GM21786 (cell line): Measurements from ENCODE around the gene MARCKSL1.
"Not testable (repeated sequence)": the region's sequence is repeated elsewhere in the genome, so short reads cannot be mapped to it uniquely, and the experiment has no call there.

ENCODE experiments used
- ATAC-seq: cut with Tn5 transposase; IDR thresholded peaks from one replicate; pipeline ENCODE4 v1.9.1; 2021; ENCODE audit not compliant: unreplicated experiment

The MARCKSL1 gene

DNA sequence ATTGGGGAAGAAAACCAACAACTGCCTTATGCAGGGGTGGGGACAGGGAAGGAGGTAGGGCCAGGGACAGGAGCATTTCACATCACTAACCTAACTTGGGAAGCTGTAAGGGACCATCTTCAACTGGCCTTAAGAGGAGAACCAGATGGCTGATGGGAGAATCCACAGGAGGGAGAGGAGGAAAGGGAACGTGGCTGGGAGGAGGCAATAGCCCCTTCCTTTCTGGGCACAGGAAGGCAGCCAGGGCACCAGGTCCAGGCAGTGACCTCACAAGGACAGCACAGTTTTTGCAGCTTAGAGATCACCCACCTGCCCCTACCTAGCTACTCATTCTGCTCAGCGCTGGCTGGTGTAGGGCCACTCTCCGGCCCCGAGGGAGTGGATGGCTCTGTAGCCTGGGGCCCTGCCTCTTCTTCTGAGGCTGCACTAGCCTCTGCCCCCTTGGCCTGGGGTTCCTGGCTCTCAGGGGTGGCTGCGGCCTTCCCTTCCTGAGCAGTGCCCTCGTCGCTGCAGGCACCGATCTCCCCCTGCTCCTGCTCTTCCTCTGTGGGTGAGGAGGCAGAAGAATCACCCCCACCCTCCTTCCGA lies 1.7 kb downstream of the MARCKSL1 start:
- ATAC-seq, result no peak

DNA sequence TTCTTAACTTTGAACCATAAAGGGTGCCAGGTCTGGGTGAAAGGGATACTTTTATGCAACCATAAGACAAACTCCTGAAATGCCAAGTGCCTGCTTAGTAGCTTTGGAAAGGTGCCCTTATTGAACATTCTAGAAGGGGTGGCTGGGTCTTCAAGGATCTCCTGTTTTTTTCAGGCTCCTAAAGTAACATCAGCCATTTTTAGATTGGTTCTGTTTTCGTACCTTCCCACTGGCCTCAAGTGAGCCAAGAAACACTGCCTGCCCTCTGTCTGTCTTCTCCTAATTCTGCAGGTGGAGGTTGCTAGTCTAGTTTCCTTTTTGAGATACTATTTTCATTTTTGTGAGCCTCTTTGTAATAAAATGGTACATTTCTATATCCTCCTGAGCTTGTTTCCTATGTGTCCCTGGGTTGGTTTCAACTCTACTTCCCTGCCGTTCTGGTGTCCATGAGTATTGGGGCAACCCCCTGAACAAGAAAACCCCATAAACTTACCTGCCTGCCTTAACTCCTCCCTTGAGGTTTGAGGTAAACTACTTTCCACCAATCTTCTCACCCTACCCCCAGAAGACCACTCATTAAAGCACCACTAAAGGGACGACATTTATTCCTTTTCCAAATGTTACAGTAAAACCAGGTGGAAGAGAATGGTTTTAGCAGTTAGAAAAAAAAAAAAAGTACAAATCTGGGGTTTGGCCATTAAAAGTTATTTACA lies 2.6 kb downstream of the MARCKSL1 start:
- no peak for ATAC-seq

DNA sequence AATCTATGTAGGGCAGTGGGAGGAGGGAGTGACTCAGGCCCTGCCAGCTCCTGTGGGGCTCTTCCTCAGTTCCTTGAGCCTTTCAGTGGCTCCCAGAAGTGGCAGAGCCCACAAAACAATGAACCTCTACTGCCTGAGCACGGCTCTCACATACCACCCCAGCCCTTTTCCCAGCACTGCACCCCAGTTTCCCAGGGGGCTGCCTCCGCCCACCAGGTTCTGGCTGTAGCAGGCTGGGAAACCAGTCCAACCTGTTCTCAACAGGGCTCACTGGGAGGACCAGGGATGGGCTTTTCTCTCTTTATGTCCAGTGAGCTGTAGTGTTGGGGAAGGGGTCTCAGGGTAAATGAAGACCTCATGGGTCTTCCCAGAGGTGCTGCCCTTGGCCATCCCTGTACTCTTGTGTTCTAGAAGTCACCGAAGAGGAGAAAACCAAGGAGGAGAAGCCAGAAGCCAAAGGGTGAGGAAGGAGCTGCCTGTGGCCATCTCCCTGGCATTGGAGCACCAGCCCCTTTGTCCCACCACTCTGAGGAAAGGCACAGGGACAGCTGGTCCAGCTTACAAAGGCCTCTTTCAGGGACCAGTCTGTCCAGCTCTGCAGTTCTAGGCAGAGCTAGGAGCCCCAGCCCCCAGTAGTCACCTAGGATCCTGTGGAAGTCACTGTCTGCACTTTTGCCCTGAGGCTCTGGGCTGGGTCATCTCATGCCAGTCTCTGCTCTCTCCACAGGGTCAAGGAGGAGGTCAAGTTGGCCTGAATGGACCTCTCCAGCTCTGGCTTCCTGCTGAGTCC lies 3.5 kb downstream of the MARCKSL1 start:
- no peak for ATAC-seq

DNA sequence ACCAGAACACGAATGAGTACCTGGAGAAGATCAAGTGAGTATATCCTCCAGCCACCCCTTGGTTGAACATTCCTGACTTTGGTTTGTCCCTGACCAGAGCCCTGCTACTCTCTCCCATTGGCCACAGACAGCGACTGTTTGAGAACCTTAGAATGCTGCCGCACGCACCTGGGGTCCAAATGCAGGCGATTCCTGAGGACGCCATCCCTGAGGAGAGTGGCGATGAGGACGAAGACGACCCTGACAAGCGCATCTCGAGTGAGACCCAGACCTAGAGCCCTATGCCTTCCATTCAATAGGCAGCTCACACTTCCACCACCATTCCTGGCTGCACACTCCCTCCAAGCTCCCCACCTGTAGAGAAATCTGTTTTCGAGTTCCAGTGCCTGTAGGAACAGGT lies 4.5 kb downstream of the MARCKSL1 start:
- no peak for ATAC-seq

DNA sequence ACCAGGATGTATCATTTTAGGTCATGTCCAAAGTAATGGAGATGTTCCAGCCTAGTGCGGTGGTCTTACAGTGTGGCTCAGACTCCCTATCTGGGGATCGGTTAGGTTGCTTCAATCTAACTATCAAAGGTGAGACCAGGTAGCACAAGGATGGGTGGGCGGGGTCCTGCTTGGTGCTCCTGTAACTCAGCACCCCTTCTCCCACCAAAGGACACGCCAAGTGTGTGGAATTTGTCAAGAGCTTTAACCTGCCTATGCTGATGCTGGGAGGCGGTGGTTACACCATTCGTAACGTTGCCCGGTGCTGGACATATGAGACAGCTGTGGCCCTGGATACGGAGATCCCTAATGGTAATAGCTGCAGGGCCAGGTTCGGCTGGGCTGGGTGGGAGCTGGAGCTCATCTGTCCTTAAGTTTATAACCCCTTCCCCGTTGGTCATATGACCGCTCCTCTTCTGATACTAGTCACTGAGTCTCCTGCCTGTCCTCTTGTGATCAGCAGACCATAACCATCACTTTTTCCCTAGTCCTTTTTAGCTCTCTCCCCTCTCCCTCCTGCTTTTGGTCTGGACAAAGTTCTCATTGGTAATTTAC lies 5.4 kb downstream of the MARCKSL1 start:
- ATAC-seq, result no peak

DNA sequence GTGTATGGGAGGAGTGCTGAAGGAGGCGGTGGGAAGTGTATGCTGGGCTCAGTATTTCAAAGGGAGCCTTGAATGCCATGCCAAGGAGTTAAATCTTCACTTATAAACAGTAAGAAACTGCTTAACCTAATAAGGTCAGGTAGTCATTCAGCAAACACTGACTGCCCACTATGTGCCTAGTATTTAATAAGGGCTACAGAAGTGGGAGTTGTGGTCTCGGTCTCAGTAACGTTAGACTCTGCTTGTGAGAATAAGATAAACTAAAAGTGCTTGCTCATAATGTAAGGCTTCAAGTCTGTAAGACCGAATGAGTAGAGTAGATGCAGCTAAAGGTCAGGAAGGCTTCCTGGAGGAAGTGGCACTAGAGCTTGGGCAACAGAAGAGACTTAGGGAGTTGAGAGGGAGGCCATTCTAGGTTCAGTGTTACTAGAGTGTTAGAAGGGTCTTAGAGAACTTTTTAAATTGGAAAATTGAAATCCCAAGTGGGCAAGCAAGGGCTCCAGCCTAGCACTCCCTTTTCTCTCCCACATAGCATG lies 6.0 kb downstream of the MARCKSL1 start:
- ATAC-seq, result no peak

DNA sequence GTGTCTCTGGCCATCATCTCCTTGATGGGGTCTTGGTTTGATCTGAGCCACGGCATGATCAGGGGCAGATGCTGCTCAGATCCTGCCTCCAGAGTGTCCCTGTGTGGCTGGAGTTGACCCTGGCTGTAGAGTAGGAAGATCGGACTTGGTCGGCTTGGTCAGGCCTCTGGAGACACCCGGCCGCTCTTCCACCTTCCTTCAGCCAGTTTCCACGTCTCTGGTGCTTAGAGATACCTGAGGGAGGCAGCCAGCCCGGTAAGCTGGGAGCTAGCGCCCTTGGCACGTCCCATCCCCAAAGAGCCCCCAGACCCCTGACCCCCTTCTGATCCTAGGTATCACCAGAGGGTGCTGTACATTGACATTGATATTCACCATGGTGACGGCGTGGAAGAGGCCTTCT lies 8.8 kb downstream of the MARCKSL1 start:
- ATAC-seq, result no peak

DNA sequence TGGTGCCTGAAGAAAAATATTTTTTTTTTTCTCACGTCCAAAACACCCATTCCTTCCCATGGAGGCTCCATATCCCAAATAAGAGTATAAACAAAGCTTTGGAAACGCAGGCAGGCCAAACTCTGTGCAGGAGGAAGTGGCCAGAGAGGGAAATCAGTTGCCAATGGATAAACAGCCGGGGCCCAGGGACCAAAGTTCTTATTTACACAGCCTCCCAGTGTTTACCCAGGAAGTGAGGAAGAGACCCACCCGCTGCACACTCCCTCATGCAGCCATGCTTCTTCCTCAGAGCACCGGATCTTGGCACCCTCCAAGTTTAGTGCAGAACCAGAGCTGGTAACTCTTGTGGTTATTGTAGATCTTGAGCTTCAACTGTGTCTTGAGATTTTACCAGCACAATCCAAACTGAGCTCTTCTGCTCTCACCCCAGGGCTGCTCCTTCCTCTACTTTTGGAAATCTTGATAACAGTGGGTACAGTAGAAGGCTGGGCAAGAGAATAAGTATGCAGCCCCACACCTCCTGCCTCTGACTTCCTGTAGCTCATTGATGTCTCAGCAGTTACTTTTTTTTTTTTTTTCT lies 14.2 kb downstream of the MARCKSL1 start:
- ATAC-seq, result no peak

DNA sequence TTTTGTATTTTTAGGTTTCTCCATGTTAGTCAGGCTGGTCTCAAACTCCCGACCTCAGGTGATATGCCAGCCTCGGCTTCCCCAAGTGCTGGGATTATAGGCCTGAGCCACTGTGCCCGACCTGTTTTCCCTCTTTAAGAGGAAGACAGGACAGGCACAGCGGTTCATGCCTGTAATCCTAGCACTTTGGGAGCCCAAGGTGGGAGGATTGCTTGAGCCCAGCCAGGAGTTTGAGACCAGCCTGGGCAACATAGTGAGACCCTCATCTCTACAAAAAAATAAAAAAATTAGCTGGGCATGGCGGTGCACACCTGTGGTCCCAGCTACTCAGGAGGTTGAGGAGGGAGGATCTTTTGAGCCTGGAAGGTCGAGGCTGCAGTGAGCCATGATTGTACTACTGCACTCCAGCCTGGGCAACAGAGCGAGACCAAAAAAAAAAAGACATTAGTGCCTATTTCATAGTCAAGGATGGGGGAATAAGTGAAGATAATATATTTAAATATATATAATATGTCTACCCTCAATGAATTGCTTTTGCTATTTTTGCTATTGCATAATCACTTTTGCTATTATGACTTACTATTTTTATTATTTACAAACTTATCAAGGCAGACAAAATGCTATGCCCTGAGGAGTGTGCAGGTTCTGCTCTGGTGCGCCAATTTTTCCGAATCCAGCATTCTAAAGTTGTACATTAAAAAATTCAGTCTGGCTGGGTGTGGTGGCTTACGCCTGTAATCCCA lies 17.7 kb downstream of the MARCKSL1 start:
- ATAC-seq, result no peak

DNA sequence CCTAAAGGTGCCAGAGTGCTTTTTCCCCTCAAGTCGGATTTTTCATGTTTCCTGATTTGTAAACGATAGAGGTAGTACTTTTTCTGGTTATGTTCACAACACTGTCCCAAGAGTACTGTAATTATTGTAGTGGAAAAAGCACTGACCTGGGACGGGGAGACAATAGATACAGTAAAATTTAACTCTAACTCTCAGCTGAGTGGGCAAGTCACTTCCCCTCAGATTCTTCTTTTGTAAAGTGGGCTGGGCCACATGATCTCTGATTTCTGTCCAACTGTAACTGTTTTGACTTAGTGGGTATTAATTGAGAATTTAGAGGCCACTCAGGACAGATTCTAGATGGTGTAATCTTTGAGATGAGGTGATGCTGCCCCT lies 19.1 kb downstream of the MARCKSL1 start:
- ATAC-seq, result no peak

DNA sequence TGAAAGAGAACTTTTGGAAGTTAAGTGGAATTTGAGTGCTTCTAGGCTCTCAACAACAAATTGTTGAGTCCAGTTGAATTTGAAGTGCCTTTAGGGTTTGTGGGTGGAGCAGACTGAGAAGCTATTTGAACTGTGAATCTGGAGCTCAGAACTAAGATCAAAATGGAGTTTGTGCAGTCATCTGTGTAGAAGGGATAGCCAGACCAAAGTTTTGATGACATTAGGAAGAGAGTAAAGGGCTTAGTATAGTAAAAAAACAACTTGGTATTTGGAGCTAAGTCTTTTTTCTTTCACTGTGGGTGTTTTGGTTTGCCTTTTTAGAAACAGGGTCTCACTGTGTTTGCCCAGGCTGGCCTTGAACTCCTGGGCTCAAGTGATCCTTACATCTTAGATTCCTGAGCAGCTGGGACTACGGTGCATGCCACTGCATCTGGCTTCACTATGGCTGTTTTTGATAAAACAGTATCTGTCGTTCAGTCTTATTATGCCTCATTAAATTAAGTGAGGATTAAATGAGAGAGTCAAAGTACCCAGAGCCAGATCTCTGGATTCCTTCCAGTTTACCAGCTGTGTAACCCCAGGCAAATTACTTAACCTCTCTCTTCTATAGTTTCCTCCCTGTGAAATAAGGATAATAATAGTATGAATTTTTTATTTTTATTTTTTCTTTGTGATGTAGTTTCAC lies 24.2 kb downstream of the MARCKSL1 start:
- no peak for ATAC-seq

DNA sequence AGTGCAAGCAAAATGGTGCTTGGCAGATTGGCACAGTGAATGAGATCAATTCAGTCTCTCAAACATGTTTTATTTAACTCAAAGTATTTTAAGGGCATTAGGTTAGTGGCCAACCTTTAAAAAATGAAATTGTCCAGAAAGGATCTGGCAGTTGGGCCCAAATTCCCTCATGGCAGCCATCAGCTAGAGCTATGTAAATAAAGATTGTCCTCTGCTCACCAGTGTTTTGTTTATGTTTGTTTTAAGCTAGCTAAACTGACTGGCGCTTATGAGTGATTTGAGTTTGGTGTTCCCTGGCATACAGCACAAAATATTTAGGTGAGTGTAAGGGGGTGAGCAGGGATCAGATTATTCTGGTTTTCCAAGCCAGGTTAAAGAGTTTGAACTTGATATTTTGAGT lies 26.1 kb downstream of the MARCKSL1 start:
- no peak for ATAC-seq

DNA sequence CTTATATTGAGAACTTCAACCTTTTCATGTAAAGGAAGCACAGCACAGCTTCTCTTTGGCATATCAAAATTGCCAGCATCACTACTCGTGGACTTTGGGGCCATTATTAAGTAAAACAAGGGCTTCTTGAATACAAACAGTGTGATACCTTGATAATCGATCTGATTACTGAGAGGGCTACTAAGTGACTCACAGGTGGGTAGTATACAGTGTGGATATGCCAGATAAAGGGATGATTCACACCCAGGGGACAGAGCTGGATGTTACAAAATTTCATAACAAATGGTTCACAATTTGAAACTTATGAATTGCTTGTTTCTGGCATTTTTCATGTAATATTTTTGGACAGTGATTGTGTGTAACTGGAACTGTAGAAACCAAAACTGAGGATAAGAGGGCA lies 28.7 kb downstream of the MARCKSL1 start:
- no peak for ATAC-seq

DNA sequence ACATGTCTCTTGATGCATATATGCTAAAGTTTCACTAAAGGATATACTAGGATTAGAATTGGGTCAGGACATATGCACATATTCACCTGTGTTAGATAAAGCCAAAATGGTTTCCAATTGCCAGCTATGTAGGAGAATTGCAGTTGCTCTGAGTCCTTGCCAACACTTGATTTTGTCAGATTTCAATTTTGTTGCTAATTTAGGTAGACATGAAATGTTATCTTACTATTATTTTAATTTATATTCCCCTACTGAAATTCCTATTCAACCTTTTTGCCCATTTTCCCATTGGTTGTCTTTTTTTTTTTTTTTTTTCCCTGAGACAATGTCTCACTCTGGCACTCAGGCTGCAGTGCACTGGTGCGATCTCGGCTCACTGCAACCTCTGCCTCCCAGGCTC lies 30.7 kb downstream of the MARCKSL1 start:
- no peak for ATAC-seq

DNA sequence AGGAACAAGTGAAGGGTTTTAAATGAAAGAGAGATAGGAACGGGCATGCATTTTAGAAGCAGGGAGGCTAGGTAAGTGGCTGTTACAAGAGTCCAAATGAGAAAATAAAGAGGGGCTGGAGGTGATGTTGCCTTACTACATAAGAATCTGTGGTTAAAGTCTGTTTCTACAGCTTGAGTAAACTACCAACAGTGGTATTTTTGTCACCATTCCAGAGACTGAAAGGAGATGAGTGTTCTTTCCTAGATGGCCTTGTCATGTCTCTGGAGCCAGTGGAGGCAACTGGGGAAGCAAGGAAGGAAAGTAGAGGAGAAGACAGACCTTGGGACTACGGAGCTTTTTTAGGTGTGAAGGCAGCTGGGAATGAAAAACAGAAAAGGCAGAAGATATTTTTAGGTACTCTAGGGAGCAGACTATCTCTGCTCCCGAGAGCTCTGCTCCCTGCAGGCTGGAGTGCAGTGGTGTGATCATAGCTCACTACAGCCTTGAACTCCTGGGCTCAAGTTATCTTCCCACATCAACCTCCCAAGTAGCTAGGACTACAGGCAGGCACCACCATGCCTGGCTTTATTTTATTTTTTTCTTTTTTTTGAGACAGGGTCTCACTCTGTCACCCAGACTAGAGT lies 31.9 kb downstream of the MARCKSL1 start:
- no peak for ATAC-seq

DNA sequence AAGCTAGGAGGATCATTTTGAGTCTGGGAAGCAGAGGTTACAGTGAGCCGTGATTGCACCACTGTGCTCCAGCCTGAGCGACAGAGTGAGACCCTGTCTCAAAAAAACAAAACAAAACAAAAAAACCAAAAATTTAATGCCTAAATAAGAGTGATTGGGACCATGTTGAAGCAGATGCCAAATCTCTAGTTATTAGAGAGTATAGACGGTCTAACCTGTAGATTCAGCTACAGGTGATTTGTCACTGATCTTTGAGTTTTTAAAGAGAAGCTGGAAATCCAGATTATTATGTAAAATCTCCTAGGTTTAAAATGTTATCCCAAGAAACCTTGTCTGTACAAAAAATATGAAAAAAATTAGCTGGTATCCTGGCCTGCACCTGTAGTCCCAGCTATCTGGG lies 32.7 kb downstream of the MARCKSL1 start:
- ATAC-seq, result no peak

DNA sequence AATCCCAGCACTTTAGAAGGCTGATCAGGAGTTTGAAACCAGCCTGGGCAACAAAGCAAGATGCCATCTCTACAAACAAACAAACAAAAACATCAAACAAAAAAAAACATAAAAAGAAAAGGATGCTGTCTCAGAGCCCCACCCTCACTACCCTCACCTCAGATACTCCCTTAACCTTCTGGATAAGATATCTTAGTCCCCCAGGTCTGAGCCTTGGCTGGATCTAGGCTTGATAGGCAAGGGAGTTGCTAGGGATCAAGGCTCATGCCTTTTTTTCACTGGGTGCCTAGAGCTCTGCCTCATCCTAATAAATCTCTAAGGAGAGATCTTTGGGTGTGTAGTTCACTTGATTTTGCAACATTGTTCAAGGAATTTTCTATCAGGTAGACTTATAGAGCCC lies 36.7 kb downstream of the MARCKSL1 start:
- no peak for ATAC-seq

DNA sequence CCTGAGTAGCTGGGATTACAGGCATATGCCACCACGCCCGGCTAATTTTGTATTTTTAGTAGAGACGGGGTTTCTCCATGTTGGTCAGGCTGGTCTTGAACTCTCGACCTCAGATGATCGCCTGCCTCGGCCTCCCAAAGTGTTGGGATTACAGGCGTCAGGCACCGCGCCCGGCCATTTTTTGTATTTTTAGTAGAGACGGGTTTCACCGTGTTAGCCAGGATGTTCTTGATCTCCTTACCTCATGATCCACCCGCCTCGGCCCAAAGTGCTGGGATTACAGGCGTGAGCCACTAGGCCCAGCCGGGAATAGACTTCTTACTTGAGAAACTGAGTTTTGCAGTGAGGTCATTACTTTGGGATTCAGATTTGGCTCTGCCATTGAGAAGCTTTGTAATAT lies 37.8 kb downstream of the MARCKSL1 start:
- not testable (repeated sequence) for ATAC-seq

DNA sequence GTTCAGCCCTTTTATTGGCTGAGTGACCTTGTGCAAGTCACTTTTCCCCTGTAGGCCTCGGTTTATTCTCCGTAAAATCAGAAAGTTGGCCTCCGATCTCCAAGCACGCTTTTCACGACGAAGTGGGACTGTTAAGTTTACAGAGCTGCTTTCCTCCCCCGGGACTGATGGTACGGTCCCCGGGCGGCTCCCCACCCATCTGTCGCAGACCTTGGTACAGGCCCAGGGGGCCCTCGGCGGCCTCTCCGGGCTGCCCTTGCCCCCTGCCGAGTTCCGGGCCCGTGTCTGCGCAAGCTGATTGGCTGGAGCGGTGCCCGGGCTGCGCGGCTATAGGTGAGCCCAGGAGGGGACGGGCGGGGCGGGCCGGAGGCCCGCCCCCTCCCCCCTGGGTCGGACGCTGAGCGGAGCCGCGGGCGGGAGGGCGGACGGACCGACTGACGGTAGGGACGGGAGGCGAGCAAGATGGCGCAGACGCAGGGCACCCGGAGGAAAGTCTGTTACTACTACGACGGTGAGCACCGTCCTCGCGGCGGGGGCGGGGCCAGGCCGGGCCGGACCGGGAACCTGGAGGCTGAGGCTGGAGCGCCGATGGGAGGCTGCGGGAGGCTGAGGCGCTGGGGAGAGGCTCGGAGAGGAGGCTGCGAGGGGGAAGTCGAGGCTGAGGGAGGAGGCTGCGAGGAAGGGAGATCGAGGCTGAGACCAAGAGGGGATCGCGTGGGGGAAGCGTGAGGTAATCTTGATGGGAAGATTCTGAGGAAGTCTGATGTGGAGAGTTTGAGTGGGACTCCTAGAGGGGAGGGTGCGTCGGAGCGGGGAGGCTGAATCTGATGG lies 44.1 kb downstream of the MARCKSL1 start, which contains the start of gene HDAC1:
Gene HDAC1 (plus strand): TSS at position 376 of the 831 bp plus-strand sequence. CDS start 87 bp downstream, at position 463.
- peak; percentile 96 for ATAC-seq
